ENCODE data around the gene SHOC1. TPM values are rescaled to one million over a fixed set of nuclear protein-coding genes. Genes with fewer than 3 reads are reported as not detected.

Gene SHOC1
- total RNA-seq, 6 experiments from 2014 or later: not detected

DNA sequence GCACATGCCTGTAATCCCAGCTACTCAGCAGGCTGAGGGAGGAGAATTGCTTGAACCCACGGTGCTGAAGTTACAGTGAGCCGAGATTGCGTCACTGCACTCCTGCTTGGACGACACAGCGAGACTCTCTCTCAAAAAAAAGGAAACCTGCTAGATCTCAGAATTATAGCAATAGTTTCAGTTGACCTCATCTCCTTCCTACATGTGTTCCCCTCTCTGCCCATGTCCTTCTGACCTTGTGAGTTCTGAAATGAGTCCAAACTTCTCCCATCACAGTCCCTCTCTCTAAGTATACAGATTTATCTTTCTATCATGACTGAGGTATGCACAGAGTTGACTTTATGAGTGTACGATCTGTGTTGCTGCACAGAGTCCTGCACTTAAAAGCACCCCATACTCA lies 44.6 kb upstream of the SHOC1 start:
- TF ChIP-seq, protein P1, sequence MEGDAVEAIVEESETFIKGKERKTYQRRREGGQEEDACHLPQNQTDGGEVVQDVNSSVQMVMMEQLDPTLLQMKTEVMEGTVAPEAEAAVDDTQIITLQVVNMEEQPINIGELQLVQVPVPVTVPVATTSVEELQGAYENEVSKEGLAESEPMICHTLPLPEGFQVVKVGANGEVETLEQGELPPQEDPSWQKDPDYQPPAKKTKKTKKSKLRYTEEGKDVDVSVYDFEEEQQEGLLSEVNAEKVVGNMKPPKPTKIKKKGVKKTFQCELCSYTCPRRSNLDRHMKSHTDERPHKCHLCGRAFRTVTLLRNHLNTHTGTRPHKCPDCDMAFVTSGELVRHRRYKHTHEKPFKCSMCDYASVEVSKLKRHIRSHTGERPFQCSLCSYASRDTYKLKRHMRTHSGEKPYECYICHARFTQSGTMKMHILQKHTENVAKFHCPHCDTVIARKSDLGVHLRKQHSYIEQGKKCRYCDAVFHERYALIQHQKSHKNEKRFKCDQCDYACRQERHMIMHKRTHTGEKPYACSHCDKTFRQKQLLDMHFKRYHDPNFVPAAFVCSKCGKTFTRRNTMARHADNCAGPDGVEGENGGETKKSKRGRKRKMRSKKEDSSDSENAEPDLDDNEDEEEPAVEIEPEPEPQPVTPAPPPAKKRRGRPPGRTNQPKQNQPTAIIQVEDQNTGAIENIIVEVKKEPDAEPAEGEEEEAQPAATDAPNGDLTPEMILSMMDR (IDR thresholded peaks at IDR 0.05): no peak
- peak overlapping the region; percentile 83 for H3K27ac Mint-ChIP-seq
- DNase-seq: peak; percentile 45

DNA sequence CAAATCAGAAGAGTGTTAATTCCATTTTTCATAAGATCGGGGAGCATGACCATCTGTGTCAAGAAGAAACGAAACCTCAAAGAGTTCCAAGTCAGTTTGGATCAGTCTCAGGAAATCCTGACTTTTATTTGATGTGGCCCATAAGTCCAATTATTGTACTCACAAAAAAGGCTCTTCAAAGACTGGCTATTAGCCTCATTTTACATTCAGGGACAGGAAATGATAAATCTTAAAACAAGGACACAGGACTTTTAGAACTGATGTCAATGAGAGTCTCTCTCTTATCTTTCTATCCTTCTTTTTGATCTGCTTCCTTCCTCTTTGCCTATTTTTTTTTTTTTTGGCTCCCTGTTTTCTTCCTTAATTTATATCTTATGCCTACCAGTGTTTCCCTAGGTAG lies 43.7 kb upstream of the SHOC1 start:
- H3K9me3 Mint-ChIP-seq: no peaks in the 10 kb centered on the region
- TF ChIP-seq, protein P1 (IDR thresholded peaks at IDR 0.05): no peak
- no peak for DNase-seq
- H3K4me3 Mint-ChIP-seq: no peak overlapping the region
- H3K36me3 Mint-ChIP-seq (ENCODE audit: low read depth): 0 out of 2 replicates have a peak, but pooled peaks cover 6% of the 10 kb centered on the region
- no peaks in the 10 kb centered on the region; the same call in 1 of the 2 replicates for H3K27me3 Mint-ChIP-seq (ENCODE audit: insufficient read depth)
- H3K27ac Mint-ChIP-seq: peak overlapping the region; percentile 83; the same call in 1 of the 2 replicates
- peaks cover 33% of the 10 kb centered on the region for H3K4me1 Mint-ChIP-seq (ENCODE audit: low read depth)

More for the DNA sequence above, 44.6 kb upstream of the SHOC1 start:
- Mint-ChIP-seq H3K36me3 (ENCODE audit: low read depth) (0 out of 2 replicates have a peak, but pooled peaks cover 6% of the 10 kb centered on the region), H3K4me1 (ENCODE audit: low read depth) (peaks cover 26% of the 10 kb centered on the region), H3K27me3 (ENCODE audit: insufficient read depth) (no peaks in the 10 kb centered on the region), H3K9me3 (no peaks in the 10 kb centered on the region), H3K4me3 (peak overlapping the region; percentile 83)

DNA sequence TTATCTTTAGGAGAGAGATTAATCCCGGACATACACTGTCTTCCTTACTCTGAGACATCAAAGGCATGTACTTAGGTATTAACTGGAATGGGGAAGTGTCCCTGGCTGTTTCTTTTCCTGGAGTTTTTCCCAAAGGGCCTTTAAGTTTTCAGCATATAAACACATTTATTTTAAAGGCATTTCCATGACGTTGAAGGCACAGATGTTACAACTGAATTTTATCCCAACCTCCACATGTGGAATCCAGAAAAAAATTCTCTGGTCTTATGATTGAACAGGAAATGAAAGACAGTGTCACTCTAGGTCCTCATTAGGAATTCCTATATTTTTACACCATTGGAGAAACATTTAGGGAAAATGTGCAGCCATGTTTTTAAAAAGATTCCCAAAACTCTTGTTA lies 41.6 kb upstream of the SHOC1 start:
- TF ChIP-seq, protein P1 (IDR thresholded peaks at IDR 0.05): no peak
- H3K27me3 Mint-ChIP-seq (ENCODE audit: insufficient read depth): no peaks in the 10 kb centered on the region; the same call in 1 of the 2 replicates
- H3K4me1 Mint-ChIP-seq (ENCODE audit: low read depth): peaks cover 45% of the 10 kb centered on the region
- H3K9me3 Mint-ChIP-seq: no peaks in the 10 kb centered on the region
- no peak for DNase-seq
- H3K36me3 Mint-ChIP-seq (ENCODE audit: low read depth): 0 out of 2 replicates have a peak, but pooled peaks cover 6% of the 10 kb centered on the region
- no peak overlapping the region for H3K4me3 Mint-ChIP-seq
- H3K27ac Mint-ChIP-seq: no peak overlapping the region

DNA sequence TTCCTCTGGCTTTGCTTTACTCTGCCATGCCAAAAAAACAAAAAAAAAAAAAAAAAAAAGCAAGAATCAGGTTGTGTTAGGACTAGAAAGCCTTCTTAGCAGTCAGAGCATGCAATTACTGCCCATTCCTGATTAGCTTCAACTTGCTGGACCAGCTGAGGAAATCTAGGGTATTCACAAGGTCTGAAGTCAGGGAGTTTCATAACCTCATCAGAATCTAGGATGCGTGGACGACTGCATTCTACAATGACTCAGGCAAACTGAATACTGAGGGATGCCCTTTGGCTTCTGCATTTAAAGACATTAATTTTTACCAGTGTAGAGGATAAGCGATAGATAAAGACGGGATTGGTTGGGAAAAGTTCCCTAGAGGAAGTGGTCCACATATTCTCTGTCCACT lies 39.2 kb upstream of the SHOC1 start:
- peak overlapping the region; percentile 7; the same call in 1 of the 2 replicates for H3K27ac Mint-ChIP-seq
- H3K9me3 Mint-ChIP-seq: no peaks in the 10 kb centered on the region
- H3K4me1 Mint-ChIP-seq (ENCODE audit: low read depth): peaks cover 27% of the 10 kb centered on the region
- no peaks in the 10 kb centered on the region; the same call in 1 of the 2 replicates for H3K27me3 Mint-ChIP-seq (ENCODE audit: insufficient read depth)
- H3K4me3 Mint-ChIP-seq: no peak overlapping the region
- 0 out of 2 replicates have a peak, but pooled peaks cover 6% of the 10 kb centered on the region for H3K36me3 Mint-ChIP-seq (ENCODE audit: low read depth)
- peak; percentile 35 for DNase-seq
- TF ChIP-seq, protein P1 (IDR thresholded peaks at IDR 0.05): no peak

DNA sequence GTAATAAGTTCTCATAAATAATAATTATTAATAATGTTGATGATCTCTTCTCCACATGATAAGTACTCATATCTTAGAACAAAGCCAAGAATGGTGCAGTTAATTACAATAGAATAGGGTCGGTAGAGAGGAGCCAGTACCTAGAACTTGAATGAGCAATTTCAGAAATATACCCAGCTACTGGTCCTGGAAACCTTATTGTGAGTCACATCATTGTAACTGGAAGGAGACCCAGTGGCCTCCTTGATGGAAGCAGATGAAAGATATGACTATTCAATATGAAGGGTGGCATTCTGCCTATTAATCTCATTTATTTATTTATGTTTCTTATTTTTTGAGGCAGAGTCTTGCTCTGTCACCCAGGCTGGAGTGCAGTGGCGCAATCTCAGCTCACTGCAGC lies 37.7 kb upstream of the SHOC1 start:
- Mint-ChIP-seq H3K36me3 (ENCODE audit: low read depth) (0 out of 2 replicates have a peak, but pooled peaks cover 6% of the 10 kb centered on the region), H3K4me1 (ENCODE audit: low read depth) (peaks cover 19% of the 10 kb centered on the region), H3K9me3 (no peaks in the 10 kb centered on the region), H3K4me3 (no peak overlapping the region), H3K27ac (no peak overlapping the region), H3K27me3 (ENCODE audit: insufficient read depth) (no peaks in the 10 kb centered on the region; the same call in 1 of the 2 replicates)
- TF ChIP-seq, protein P1 (IDR thresholded peaks at IDR 0.05): no peak
- no peak for DNase-seq

All from HFFc6 (cell line).